ENCODE measurements around the gene PCSK1.

PCSK1 gene

DNA sequence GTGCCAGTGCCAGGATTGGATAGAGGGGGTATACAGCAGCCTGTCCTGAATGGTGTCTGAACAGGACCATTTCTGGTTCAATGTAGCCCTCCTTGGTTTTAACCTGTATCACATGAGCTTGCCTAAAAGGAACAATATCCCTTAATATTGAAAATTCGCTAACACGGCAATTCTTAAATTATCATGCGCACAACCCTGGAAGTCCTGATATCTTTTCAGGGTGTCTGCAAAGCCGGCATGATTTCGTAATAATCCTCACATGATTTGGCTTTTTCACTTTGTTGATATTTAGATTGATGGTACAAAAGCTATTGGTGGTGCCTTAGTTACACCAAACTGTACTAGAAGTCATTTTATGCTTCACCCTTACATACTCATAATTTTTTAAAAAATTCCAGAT is 53.2 kb downstream of the PCSK1 start:
- no peak for TF ChIP-seq CTCF (IDR thresholded peaks at IDR 0.05)

GRCh38 chr5:96377597-96377996 is 55.5 kb downstream of the PCSK1 start:
- no peak for TF ChIP-seq CTCF (IDR thresholded peaks at IDR 0.05)

DNA sequence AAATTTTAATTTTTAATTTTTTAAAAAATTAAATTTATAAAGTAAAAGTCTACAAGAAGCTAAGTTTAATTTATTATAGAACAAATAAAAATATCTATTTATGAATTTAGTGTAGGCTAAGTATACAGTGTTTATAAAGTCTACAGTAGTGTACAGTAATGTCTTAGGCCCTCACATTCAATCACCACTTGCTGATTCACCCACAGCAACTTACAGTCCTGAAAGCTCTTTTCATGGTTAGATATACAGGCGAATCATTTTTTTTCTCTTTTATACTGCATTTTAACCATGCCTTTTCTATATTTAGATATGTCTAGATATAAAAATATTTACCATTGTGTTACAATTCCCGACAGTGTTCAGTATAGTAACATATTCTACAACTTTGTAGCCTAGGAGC is 55.9 kb downstream of the PCSK1 start:
- no peak for TF ChIP-seq CTCF (IDR thresholded peaks at IDR 0.05)

DNA sequence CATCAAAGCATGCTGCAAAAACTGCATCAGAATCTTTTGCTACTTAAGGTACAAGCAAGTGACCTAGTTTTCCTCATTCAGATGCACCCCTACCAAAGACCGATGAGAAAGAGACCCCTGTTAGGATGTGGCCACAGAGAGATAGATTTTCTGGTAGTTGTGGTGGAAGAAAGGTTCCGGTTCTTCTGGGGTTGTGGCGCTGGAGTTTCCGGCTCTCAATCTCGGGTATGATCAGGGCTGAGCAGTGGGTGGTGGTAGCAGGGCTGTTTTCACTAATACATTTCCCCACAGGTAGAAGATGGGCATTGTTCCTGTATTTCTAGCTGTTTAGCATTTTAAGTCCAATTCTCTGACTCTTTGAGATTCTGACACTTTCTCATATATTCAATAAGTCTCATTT is 58.4 kb downstream of the PCSK1 start:
- no peak for TF ChIP-seq CTCF (IDR thresholded peaks at IDR 0.05)

GRCh38 chr5:96373381-96373733 is 59.7 kb downstream of the PCSK1 start:
- no peak for TF ChIP-seq CTCF (IDR thresholded peaks at IDR 0.05)

DNA sequence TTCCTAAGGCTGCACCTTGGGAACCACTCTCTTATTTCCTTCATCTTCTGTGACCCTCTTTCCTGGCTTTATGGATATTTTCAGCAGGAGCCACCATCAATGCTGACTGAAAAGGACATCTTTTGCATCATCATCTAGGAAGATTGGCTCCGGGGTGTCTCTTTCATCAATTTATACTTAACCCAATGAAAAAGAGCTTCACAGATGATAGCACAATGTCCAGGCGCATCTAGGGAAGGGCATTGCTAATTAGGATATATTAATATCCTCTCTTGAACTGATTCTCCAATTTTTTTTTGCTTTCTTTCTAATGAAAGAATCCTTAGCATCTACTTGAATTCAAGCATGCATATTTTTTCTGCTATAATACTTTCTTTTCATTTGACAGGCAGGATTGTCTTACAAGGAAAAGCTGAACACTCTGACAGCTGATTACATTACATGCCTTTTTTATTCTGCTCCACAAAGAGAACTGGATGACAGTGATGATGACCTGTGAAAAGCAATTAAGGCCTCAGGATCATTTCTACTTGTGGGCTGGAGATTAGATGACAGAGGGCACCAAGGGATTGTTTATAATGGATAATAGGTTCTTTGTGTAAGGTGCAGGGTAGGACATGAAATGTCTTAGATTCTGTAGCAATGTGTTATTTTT is 60.2 kb downstream of the PCSK1 start:
- TF ChIP-seq CTCF (IDR thresholded peaks at IDR 0.05), result no peak

DNA sequence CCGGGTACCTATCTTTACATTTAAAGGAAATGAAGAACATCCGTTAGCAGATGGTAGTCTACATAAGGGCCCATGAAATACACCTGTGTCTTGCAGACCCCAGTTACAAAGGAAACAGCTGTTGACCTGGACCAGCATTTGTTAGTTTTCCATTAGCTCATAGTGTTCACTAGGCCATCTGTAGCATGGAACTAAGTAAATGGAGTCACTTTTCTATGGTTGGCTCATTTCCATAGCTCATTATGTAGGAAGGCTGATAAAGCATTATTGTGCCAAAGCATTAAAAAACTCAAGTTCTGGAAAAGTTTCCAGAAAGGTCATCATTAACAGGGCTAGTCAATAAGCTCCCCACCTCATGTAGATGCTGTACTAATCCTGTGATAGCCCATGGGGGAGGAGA is 62.1 kb downstream of the PCSK1 start:
- no peak for TF ChIP-seq CTCF (IDR thresholded peaks at IDR 0.05)

DNA sequence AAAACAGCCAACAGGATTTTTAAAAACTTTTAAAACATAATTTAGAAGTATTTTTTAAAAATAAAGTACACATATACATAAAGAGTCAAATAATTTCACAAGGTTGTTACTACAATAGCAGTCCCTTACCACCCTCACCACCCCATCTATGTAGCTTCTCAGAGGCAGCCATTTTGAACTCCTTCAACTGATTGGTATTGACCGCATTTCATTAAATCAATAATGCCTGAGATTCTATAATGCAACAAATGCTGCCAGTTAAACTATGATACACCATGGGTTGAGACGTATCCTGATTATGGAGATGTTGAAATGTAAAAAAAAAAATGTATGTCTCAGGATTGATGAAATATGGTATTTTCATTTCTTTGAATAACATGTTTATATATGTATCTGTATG is 78.8 kb downstream of the PCSK1 start:
- no peak for TF ChIP-seq CTCF (IDR thresholded peaks at IDR 0.05)
